Measurements from ENCODE around the gene CCDC106.

- no peak for TF ChIP-seq CTCF (IDR thresholded peaks at IDR 0.05)
- TF ChIP-seq POLR2AphosphoS5 (IDR thresholded peaks at IDR 0.05), result no peak
- TF ChIP-seq EP300 (IDR thresholded peaks at IDR 0.05; ENCODE audit: low read depth), result no peak
Measured at GRCh38 chr19:55617426-55617825, 30.6 kb upstream of the CCDC106 start.

Measured in transverse colon (tissue), 4 donors.